ENCODE results near the gene SCNN1G.

DNA sequence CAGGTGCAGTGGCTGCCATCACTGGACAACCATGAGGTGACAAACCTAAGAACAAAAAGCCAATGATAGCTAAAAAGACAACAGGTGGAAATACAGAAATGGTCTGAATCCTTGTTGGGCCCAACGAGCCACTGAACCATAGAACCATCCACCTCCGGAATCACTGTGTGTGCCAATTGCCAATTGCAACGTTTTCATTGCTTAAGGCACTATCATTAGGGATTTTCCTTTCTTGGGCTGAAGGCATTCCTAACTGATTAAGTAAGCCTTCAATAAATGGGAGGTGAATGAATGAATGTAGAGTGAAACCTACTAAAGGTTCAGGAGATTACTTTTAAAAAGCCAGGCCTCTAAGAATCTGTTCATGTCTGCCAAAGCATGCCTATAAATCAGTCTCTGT is 36.9 kb upstream of the SCNN1G start:
- TF ChIP-seq, protein P1, sequence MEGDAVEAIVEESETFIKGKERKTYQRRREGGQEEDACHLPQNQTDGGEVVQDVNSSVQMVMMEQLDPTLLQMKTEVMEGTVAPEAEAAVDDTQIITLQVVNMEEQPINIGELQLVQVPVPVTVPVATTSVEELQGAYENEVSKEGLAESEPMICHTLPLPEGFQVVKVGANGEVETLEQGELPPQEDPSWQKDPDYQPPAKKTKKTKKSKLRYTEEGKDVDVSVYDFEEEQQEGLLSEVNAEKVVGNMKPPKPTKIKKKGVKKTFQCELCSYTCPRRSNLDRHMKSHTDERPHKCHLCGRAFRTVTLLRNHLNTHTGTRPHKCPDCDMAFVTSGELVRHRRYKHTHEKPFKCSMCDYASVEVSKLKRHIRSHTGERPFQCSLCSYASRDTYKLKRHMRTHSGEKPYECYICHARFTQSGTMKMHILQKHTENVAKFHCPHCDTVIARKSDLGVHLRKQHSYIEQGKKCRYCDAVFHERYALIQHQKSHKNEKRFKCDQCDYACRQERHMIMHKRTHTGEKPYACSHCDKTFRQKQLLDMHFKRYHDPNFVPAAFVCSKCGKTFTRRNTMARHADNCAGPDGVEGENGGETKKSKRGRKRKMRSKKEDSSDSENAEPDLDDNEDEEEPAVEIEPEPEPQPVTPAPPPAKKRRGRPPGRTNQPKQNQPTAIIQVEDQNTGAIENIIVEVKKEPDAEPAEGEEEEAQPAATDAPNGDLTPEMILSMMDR (IDR thresholded peaks at IDR 0.05): no peak
- TF ChIP-seq POLR2A (IDR thresholded peaks at IDR 0.05) (no peak), EP300 (IDR thresholded peaks at IDR 0.05) (no peak)

Data from ovary (tissue), 3 donors.